SK-N-SH (cell line): ENCODE data around the gene FMO2. TPM values are rescaled to one million over a fixed set of nuclear protein-coding genes. Genes with fewer than 3 reads are reported as not detected.

ENCODE experiments used
- CTCF ChIA-PET: fragments of 300-600, 350-600 bp; formaldehyde crosslinking; extraction: SDS; loops from one replicate; lab custom pipeline; 2021; lab: Yijun Ruan, JAX
- POLR2A ChIA-PET: fragments of 350-600 bp; sonication (Branson Sonifier 250); formaldehyde crosslinking; extraction: SDS; loops from one replicate; lab custom pipeline; 2020; ENCODE audit warnings: antibody characterized with exemption, inconsistent platforms; lab: Yijun Ruan, JAX
- DNase-seq: peaks from one replicate; pipeline ENCODE4 v3.0.0; 2012
- H2AFZ ChIP-seq: fragments of 200-600 bp; sonication (generic); 2 replicates; pipeline ENCODE4 v1.8.1; 2016; ENCODE audit warnings: antibody characterized with exemption, mild to moderate bottlenecking, low read depth
- H3F3A ChIP-seq: fragments of 200-600 bp; sonication (generic); replicated peaks from 2 replicates; pipeline ENCODE3; 2016; ENCODE audit warnings: antibody characterized with exemption, mild to moderate bottlenecking; ENCODE audit not compliant: insufficient read depth
- H3K27ac ChIP-seq, 2 experiments: fragments of 200-500 bp in 1 of 2; fragments of 200-600 bp in 1 of 2; sonication (Bioruptor generic) in 1 of 2; sonication (generic), shearing (Covaris generic) in 1 of 2; 2 replicates each; pipeline versions ENCODE4 v1.5.1 to v1.6.1; 2014 to 2016; ENCODE audit warnings: low read depth in 2 of 2, inconsistent platforms in 1 of 2, low read length in 1 of 2, mild to moderate bottlenecking in 1 of 2, mixed read lengths in 1 of 2
- H3K27me3 ChIP-seq: fragments of 200-600 bp; sonication (generic), shearing (Covaris generic); 2 replicates; pipeline ENCODE4 v1.6.1; 2016; ENCODE audit warnings: mixed run types; ENCODE audit not compliant: insufficient read depth
- H3K36me3 ChIP-seq, 2 experiments: fragments of 200-500 bp in 1 of 2; fragments of 200-600 bp in 1 of 2; sonication (Bioruptor generic) in 1 of 2; sonication (generic) in 1 of 2; replicated peaks in 1 of 2; 2 replicates each; pipeline versions ENCODE3 to v1.5.1; 2014 to 2016; ENCODE audit warnings: low read length in 1 of 2, mild to moderate bottlenecking in 1 of 2; ENCODE audit not compliant: insufficient read depth in 2 of 2, control insufficient read depth in 1 of 2
- H3K4me1 ChIP-seq, 2 experiments: fragments of 200-500 bp in 1 of 2; fragments of 200-600 bp in 1 of 2; sonication (Bioruptor generic) in 1 of 2; sonication (generic), shearing (Covaris generic) in 1 of 2; 2 replicates each; pipeline versions ENCODE4 v1.5.1 to v1.6.1; 2014 to 2016; ENCODE audit warnings: low read depth in 1 of 2, low read length in 1 of 2, mixed run types in 1 of 2; ENCODE audit not compliant: insufficient read depth in 2 of 2, control insufficient read depth in 1 of 2
- H3K4me2 ChIP-seq: fragments of 200-600 bp; sonication (generic), shearing (Covaris generic); 2 replicates; pipeline ENCODE4 v1.6.1; 2017; ENCODE audit warnings: mixed run types
- H3K4me3 ChIP-seq, 2 experiments: fragments of 200-500 bp in 1 of 2; fragments of 200-600 bp in 1 of 2; sonication (Bioruptor generic) in 1 of 2; sonication (generic), shearing (Covaris generic) in 1 of 2; 2 replicates each; pipeline versions ENCODE4 v1.5.1 to v1.8.1; 2014 to 2016; ENCODE audit warnings: low read depth in 2 of 2, inconsistent platforms in 1 of 2, low read length in 1 of 2, mild to moderate bottlenecking in 1 of 2, mixed read lengths in 1 of 2, moderate library complexity in 1 of 2
- H3K79me2 ChIP-seq: fragments of 200-600 bp; sonication (generic); 2 replicates; pipeline ENCODE4 v1.8.1; 2017; ENCODE audit warnings: mild to moderate bottlenecking; ENCODE audit not compliant: insufficient read depth
- H3K9ac ChIP-seq: fragments of 200-600 bp; sonication (generic); 2 replicates; pipeline ENCODE4 v1.6.1; 2017; ENCODE audit warnings: mixed run types
- H3K9me2 ChIP-seq: fragments of 200-600 bp; sonication (generic); 2 replicates; pipeline ENCODE4 v1.6.1; 2017; ENCODE audit warnings: mixed run types
- H3K9me3 ChIP-seq: fragments of 200-600 bp; sonication (generic); 2 replicates; pipeline ENCODE4 v1.6.1; 2017; ENCODE audit warnings: mixed run types, mild to moderate bottlenecking, moderate library complexity
- H4K20me1 ChIP-seq: fragments of 200-600 bp; sonication (generic); 2 replicates; pipeline ENCODE4 v1.6.1; 2017; ENCODE audit warnings: mild to moderate bottlenecking, mixed run types; ENCODE audit not compliant: insufficient read depth
- CHD2 ChIP-seq: fragments of 150-350 bp; IDR thresholded peaks from 2 replicates; pipeline ENCODE4 v1.6.1; 2018; ENCODE audit warnings: low read length; ENCODE audit not compliant: partially characterized antibody
- EZH2phosphoT487 ChIP-seq: fragments of 200-600 bp; sonication (generic); IDR thresholded peaks from 2 replicates; pipeline ENCODE4 v1.6.1; 2017; ENCODE audit warnings: low read depth, mixed run types, mild to moderate bottlenecking, antibody characterized with exemption, moderate library complexity, borderline replicate concordance
- FOXJ3 ChIP-seq: sonication (generic); formaldehyde crosslinking; IDR thresholded peaks from 2 replicates; pipeline ENCODE4 v1.5.1; 2020; ENCODE audit warnings: mild to moderate bottlenecking, missing genetic modification reagents
- GABPA ChIP-seq: IDR thresholded peaks from 2 replicates; pipeline ENCODE4 v1.4.0; 2012; ENCODE audit warnings: low read depth, mild to moderate bottlenecking
- JUND ChIP-seq: IDR thresholded peaks from 2 replicates; pipeline ENCODE4 v1.4.0; 2012
- MAX ChIP-seq: IDR thresholded peaks from 2 replicates; pipeline ENCODE4 v1.4.0; 2012; ENCODE audit warnings: low read depth
- MXI1 ChIP-seq: IDR thresholded peaks from 2 replicates; pipeline ENCODE4 v1.6.1; 2012; ENCODE audit warnings: mild to moderate bottlenecking, low read depth, low read length, improper control_type of control experiment
- NFIC ChIP-seq: IDR thresholded peaks from 2 replicates; pipeline ENCODE4 v1.4.0; 2012; ENCODE audit warnings: borderline replicate concordance
- NRF1 ChIP-seq: IDR thresholded peaks from 2 replicates; pipeline ENCODE4 v1.6.1; 2012; ENCODE audit warnings: low read depth, mild to moderate bottlenecking, low read length
- POLR2AphosphoS5 ChIP-seq: IDR thresholded peaks from 2 replicates; pipeline ENCODE4 v1.6.1; 2012; ENCODE audit warnings: low read depth, low read length
- RAD21 ChIP-seq: IDR thresholded peaks from 2 replicates; pipeline ENCODE4 v1.6.1; 2012; ENCODE audit warnings: mild to moderate bottlenecking, low read length
- RCOR1 ChIP-seq: fragments of 150-350 bp; IDR thresholded peaks from 2 replicates; pipeline ENCODE4 v1.6.1; 2017; ENCODE audit warnings: antibody characterized with exemption, low read length
- RFX5 ChIP-seq: IDR thresholded peaks from 2 replicates; pipeline ENCODE4 v1.6.1; 2012; ENCODE audit warnings: mild to moderate bottlenecking, improper control_type of control experiment, low read length
- RXRA ChIP-seq: IDR thresholded peaks from 2 replicates; pipeline ENCODE4 v1.4.0; 2012; ENCODE audit warnings: low read depth, mild to moderate bottlenecking, borderline replicate concordance
- SIN3A ChIP-seq: IDR thresholded peaks from 2 replicates; pipeline ENCODE4 v1.6.1; 2012; ENCODE audit warnings: low read depth, mild to moderate bottlenecking, low read length, moderate library complexity, borderline replicate concordance
- SMC3 ChIP-seq: IDR thresholded peaks from 2 replicates; pipeline ENCODE4 v1.6.1; 2012; ENCODE audit warnings: low read depth, low read length, improper control_type of control experiment
- TEAD4 ChIP-seq: IDR thresholded peaks from 2 replicates; pipeline ENCODE4 v1.4.0; 2012; ENCODE audit warnings: mild to moderate bottlenecking, borderline replicate concordance; ENCODE audit not compliant: insufficient read depth
- YY1 ChIP-seq: IDR thresholded peaks from 2 replicates; pipeline ENCODE4 v1.4.0; 2012; ENCODE audit warnings: low read depth, mild to moderate bottlenecking
- WGBS: methylation state at CpG from one replicate; pipeline ENCODE4 v1.1.6; 2017; ENCODE audit warnings: low lambda C conversion rate; 5-methylcytosine and 5-hydroxymethylcytosine counted together
- polyA plus RNA-seq, 3 experiments: library from polyadenylated mRNA; depleted of rRNA; stranded (reverse); fragments of >200 nt; gene quantifications; 2 replicates each; pipeline ENCODE4 v1.2.3, GENCODE V29; 2012
- TF ChIP-seq, protein P1 (sequence below): IDR thresholded peaks from 2 replicates; pipeline ENCODE4 v1.4.0; 2012; ENCODE audit warnings: low read depth, borderline replicate concordance
- TF ChIP-seq, protein P2 (sequence below): fragments of 150-350 bp; IDR thresholded peaks from 2 replicates; pipeline ENCODE4 v1.6.1; 2017; ENCODE audit warnings: antibody characterized with exemption, low read length, low read depth, borderline replicate concordance
- TF ChIP-seq, protein P3 (sequence below): fragments of 150-350 bp; IDR thresholded peaks from 2 replicates; pipeline ENCODE4 v1.6.1; 2016; ENCODE audit warnings: mild to moderate bottlenecking, low read depth, low read length
- TF ChIP-seq, protein P4 (sequence below): IDR thresholded peaks from 2 replicates; pipeline ENCODE4 v1.4.0; 2012; ENCODE audit warnings: low read depth, borderline replicate concordance

Gene FMO2
- polyA plus RNA-seq, 1 of the 3 experiments (the other 2 are of a cell fraction): not detected

DNA sequence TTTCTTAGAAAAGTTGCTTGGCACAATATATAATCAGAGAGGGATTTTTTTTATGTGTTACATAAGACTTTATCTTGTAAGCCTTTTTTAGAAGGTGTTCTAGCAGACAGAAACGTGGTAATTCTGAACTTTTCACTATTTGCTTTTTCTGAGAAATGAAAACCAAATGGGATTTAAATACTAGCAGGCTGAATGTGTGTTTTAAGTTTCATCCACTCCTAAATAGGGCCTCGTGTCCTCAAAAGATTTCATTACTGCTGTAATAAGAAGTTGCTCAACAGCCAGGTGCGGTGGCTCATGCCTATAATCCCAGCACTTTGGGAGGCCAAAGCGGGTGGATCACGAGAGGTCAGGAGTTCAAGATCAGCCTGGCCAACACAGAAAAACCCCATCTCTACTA, 44.7 kb upstream of the FMO2 start:
- Histone ChIP-seq H3K9ac (no peak overlapping the region), H3K9me3 (no peaks in the 10 kb centered on the region), H3K27ac (no peak overlapping the region), H3K27me3 (peaks cover 32% of the 10 kb centered on the region; the same call in 1 of the 2 replicates), H3K4me2 (no peak overlapping the region), H3K79me2 (no peaks in the 10 kb centered on the region), H3K4me1 (no peaks in the 10 kb centered on the region), H3K36me3 (no peaks in the 10 kb centered on the region), H3F3A (no peaks in the 10 kb centered on the region), H4K20me1 (no peaks in the 10 kb centered on the region), H3K4me3 (no peak overlapping the region), H3K9me2 (no peaks in the 10 kb centered on the region)
- no peak for DNase-seq
- CTCF ChIA-PET: no interaction called here
- POLR2A ChIA-PET: no interaction called here
- TF ChIP-seq, protein P1, sequence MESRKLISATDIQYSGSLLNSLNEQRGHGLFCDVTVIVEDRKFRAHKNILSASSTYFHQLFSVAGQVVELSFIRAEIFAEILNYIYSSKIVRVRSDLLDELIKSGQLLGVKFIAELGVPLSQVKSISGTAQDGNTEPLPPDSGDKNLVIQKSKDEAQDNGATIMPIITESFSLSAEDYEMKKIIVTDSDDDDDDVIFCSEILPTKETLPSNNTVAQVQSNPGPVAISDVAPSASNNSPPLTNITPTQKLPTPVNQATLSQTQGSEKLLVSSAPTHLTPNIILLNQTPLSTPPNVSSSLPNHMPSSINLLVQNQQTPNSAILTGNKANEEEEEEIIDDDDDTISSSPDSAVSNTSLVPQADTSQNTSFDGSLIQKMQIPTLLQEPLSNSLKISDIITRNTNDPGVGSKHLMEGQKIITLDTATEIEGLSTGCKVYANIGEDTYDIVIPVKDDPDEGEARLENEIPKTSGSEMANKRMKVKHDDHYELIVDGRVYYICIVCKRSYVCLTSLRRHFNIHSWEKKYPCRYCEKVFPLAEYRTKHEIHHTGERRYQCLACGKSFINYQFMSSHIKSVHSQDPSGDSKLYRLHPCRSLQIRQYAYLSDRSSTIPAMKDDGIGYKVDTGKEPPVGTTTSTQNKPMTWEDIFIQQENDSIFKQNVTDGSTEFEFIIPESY: no peak
- TF ChIP-seq POLR2AphosphoS5 (no peak), NFIC (no peak), RXRA (no peak), RAD21 (no peak), GABPA (no peak), RFX5 (no peak), MAX (no peak)
- TF ChIP-seq, protein P2, sequence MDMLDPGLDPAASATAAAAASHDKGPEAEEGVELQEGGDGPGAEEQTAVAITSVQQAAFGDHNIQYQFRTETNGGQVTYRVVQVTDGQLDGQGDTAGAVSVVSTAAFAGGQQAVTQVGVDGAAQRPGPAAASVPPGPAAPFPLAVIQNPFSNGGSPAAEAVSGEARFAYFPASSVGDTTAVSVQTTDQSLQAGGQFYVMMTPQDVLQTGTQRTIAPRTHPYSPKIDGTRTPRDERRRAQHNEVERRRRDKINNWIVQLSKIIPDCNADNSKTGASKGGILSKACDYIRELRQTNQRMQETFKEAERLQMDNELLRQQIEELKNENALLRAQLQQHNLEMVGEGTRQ: no peak
- TF ChIP-seq, all 33 proteins: peak for 0
- 3% methylated on average over 5 of the region's 5 CpGs for WGBS
- no peak overlapping the region for H2AFZ ChIP-seq

DNA sequence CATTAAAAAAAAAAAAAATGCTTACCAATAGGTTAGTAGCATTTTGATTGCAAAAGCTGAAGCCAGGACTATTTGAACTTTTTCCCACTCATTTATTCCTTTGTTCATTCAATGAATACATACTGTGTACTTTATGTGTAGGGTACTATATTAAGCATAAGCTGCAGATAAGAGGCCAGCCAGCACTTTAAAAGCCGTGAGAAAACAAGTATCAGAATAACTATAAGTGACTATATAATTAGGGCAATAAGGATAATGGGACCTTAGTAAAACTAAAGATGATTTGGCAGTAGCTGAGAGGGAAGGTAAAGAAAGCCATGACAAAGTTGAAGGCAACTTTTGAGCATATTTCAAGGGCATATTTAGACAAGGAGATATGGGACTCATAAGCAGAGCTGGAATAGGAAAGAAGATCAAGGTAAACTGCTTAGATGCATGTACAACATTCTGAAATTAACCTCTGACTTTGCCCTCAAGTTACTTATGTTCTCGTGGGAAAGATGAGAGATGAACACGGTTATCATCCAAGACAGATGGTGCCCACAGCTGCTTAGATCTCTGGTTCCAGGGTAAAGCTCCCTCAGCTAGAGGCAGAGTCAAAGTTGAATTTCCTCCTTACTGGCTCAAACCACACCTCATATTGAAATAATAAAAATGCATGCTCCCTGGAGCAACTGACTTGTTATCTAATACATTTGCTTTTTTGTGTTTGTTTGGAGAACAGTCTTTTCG, 44.0 kb upstream of the FMO2 start:
- no peaks in the 10 kb centered on the region for H3K36me3 ChIP-seq
- H3K4me3 ChIP-seq: no peak overlapping the region
- no peaks in the 10 kb centered on the region for H3K9me3 ChIP-seq
- H3K4me2 ChIP-seq: no peak overlapping the region
- H2AFZ ChIP-seq: no peak overlapping the region
- H3K9ac ChIP-seq: no peak overlapping the region
- peaks cover 32% of the 10 kb centered on the region; the same call in 1 of the 2 replicates for H3K27me3 ChIP-seq
- ChIA-PET CTCF (no interaction called here), POLR2A (no interaction called here)
- no peaks in the 10 kb centered on the region for H3K4me1 ChIP-seq
- H3K27ac ChIP-seq: no peak overlapping the region; a peak in 1 of 4 replicates
- H3K9me2 ChIP-seq: no peaks in the 10 kb centered on the region
- no peaks in the 10 kb centered on the region for H3K79me2 ChIP-seq
- no peaks in the 10 kb centered on the region for H3F3A ChIP-seq
- no peak for DNase-seq
- no peaks in the 10 kb centered on the region for H4K20me1 ChIP-seq
- WGBS: 4% methylated on average over 4 of the region's 4 CpGs
- TF ChIP-seq NRF1 (no peak), NFIC (no peak), CHD2 (no peak), YY1 (no peak), JUND (no peak), RAD21 (no peak), SMC3 (no peak), MXI1 (no peak), SIN3A (no peak), GABPA (no peak), RCOR1 (no peak), EZH2phosphoT487 (no peak), FOXJ3 (CRISPR knock-in tag) (no peak), TEAD4 (no peak)
- TF ChIP-seq, protein P3, sequence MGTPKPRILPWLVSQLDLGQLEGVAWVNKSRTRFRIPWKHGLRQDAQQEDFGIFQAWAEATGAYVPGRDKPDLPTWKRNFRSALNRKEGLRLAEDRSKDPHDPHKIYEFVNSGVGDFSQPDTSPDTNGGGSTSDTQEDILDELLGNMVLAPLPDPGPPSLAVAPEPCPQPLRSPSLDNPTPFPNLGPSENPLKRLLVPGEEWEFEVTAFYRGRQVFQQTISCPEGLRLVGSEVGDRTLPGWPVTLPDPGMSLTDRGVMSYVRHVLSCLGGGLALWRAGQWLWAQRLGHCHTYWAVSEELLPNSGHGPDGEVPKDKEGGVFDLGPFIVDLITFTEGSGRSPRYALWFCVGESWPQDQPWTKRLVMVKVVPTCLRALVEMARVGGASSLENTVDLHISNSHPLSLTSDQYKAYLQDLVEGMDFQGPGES: no peak
- TF ChIP-seq, protein P4, sequence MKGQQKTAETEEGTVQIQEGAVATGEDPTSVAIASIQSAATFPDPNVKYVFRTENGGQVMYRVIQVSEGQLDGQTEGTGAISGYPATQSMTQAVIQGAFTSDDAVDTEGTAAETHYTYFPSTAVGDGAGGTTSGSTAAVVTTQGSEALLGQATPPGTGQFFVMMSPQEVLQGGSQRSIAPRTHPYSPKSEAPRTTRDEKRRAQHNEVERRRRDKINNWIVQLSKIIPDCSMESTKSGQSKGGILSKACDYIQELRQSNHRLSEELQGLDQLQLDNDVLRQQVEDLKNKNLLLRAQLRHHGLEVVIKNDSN: no peak
